DOHH2 (cell line): ENCODE measurements around the gene DKK1.

Experiments used
- H3F3A ChIP-seq: fragments of 200-600 bp; sonication (generic), shearing (Covaris generic); 2 replicates; pipeline ENCODE4 v1.6.0; 2016; ENCODE audit warnings: antibody characterized with exemption, mild to moderate bottlenecking; ENCODE audit not compliant: control insufficient read depth, insufficient read depth
- H3K27ac ChIP-seq: fragments of 200-600 bp; sonication (generic); 2 replicates; pipeline ENCODE4 v1.5.1; 2014; ENCODE audit warnings: low read depth, mild to moderate bottlenecking, low read length, moderate library complexity
- H3K27me3 ChIP-seq: fragments of 200-600 bp; sonication (generic); 2 replicates; pipeline ENCODE4 v1.6.1; 2014; ENCODE audit warnings: mild to moderate bottlenecking, low read length, mixed read lengths; ENCODE audit not compliant: control insufficient read depth
- H3K36me3 ChIP-seq: fragments of 200-600 bp; sonication (generic); 2 replicates; pipeline ENCODE4 v1.6.1; 2014; ENCODE audit warnings: mild to moderate bottlenecking, low read length, moderate library complexity, mixed read lengths; ENCODE audit not compliant: control insufficient read depth
- H3K4me1 ChIP-seq: fragments of 200-600 bp; sonication (generic); 2 replicates; pipeline ENCODE4 v1.6.1; 2014; ENCODE audit warnings: mild to moderate bottlenecking, low read length, mixed read lengths; ENCODE audit not compliant: control insufficient read depth
- H3K4me2 ChIP-seq: fragments of 200-600 bp; sonication (generic); 2 replicates; pipeline ENCODE4 v1.6.0; 2014; ENCODE audit warnings: mild to moderate bottlenecking, low read length, moderate library complexity
- H3K4me3 ChIP-seq: fragments of 200-600 bp; sonication (generic); 2 replicates; pipeline ENCODE4 v1.5.1; 2014; ENCODE audit warnings: mild to moderate bottlenecking, low read length, mixed read lengths
- H3K79me2 ChIP-seq: fragments of 200-600 bp; sonication (generic); 2 replicates; pipeline ENCODE4 v1.6.1; 2014; ENCODE audit warnings: mild to moderate bottlenecking, low read length, mixed read lengths; ENCODE audit not compliant: control insufficient read depth
- H3K9me2 ChIP-seq: fragments of 200-600 bp; sonication (generic); replicated peaks from 2 replicates; pipeline ENCODE4 v1.6.1; 2014; ENCODE audit warnings: mild to moderate bottlenecking, low read length, mixed read lengths; ENCODE audit not compliant: control insufficient read depth
- H3K9me3 ChIP-seq: fragments of 200-600 bp; sonication (generic); 2 replicates; pipeline ENCODE4 v1.6.1; 2014; ENCODE audit warnings: antibody characterized with exemption, low read length, mixed read lengths; ENCODE audit not compliant: control insufficient read depth, insufficient read depth
- H4K20me1 ChIP-seq: fragments of 200-600 bp; sonication (generic); 2 replicates; pipeline ENCODE4 v1.6.0; 2014; ENCODE audit warnings: low read depth, mild to moderate bottlenecking, antibody characterized with exemption, low read length, moderate library complexity; ENCODE audit not compliant: control insufficient read depth, insufficient read depth
- EZH2phosphoT487 ChIP-seq: fragments of 200-600 bp; sonication (generic); IDR thresholded peaks from 2 replicates; pipeline ENCODE4 v1.6.1; 2017; ENCODE audit warnings: borderline replicate concordance, mild to moderate bottlenecking, antibody characterized with exemption, low read length, moderate library complexity, mixed read lengths
- TF ChIP-seq, protein P1 (sequence below): fragments of 200-600 bp; sonication (generic); IDR thresholded peaks from one replicate; pipeline ENCODE4 v1.5.1; 2014; ENCODE audit warnings: antibody characterized with exemption, mild to moderate bottlenecking, low read depth, low read length; ENCODE audit not compliant: poor library complexity, severe bottlenecking

The DKK1 gene

DNA sequence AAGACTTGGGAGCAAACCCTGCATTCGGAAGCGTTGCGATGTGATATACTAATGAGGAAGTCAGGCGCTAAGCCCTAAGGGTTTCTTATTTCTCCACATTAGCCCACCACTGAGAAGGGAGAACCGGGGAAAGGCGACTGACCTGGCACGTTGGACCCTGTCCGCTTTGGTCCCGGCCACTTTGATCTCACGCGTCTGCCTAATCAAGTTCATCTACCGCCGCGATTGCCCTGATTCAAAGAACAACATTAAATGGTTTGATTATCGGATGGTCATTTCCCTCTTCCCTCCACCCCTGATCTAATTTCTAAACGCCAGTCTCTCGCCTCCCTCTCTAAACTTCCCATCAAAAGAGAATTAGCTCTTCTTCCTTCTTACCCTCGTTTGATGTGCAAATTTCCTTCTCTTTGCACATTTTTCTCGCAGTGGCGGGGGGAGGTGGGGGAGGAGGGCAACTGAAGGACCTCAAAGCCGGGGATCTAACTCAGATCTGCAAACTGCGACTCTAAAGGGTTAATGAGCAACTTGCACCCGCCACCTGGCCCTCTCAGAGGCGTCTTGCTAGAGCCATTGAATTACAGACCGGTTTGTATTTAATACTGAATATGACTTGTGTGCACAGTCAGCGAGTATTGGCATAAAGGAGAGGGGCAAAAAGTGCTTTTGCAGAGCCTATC, 687 bp upstream of the DKK1 start:
- Histone ChIP-seq H3K27ac (peak overlapping the region; percentile 7), H3F3A (no peaks in the 10 kb centered on the region), H3K27me3 (peaks cover 6% of the 10 kb centered on the region; the same call in 1 of the 2 replicates), H3K4me2 (peak overlapping the region; percentile 89), H4K20me1 (no peaks in the 10 kb centered on the region), H3K4me1 (peaks cover 49% of the 10 kb centered on the region), H3K79me2 (no peaks in the 10 kb centered on the region), H3K9me3 (no peaks in the 10 kb centered on the region), H3K36me3 (no peaks in the 10 kb centered on the region; the same call in 1 of the 2 replicates), H3K4me3 (peak overlapping the region; percentile 93), H3K9me2 (no peaks in the 10 kb centered on the region)
- TF ChIP-seq, protein P1, sequence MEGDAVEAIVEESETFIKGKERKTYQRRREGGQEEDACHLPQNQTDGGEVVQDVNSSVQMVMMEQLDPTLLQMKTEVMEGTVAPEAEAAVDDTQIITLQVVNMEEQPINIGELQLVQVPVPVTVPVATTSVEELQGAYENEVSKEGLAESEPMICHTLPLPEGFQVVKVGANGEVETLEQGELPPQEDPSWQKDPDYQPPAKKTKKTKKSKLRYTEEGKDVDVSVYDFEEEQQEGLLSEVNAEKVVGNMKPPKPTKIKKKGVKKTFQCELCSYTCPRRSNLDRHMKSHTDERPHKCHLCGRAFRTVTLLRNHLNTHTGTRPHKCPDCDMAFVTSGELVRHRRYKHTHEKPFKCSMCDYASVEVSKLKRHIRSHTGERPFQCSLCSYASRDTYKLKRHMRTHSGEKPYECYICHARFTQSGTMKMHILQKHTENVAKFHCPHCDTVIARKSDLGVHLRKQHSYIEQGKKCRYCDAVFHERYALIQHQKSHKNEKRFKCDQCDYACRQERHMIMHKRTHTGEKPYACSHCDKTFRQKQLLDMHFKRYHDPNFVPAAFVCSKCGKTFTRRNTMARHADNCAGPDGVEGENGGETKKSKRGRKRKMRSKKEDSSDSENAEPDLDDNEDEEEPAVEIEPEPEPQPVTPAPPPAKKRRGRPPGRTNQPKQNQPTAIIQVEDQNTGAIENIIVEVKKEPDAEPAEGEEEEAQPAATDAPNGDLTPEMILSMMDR: no peak
- TF ChIP-seq EZH2phosphoT487: no peak

GRCh38 chr10:52314822-52315552, 906 bp downstream of the DKK1 start:
- Histone ChIP-seq H3K27ac (no peak overlapping the region), H3K4me2 (peak overlapping the region; percentile 89), H3K36me3 (no peaks in the 10 kb centered on the region; the same call in 1 of the 2 replicates), H4K20me1 (no peaks in the 10 kb centered on the region), H3K79me2 (no peaks in the 10 kb centered on the region), H3K9me3 (no peaks in the 10 kb centered on the region), H3K4me1 (peaks cover 42% of the 10 kb centered on the region), H3K27me3 (no peaks in the 10 kb centered on the region; the same call in 1 of the 2 replicates), H3K9me2 (no peaks in the 10 kb centered on the region), H3F3A (no peaks in the 10 kb centered on the region), H3K4me3 (peak overlapping the region; percentile 93)
- TF ChIP-seq, protein P1: no peak
- TF ChIP-seq EZH2phosphoT487: no peak

GRCh38 chr10:52316001-52316400, 1.9 kb downstream of the DKK1 start:
- Histone ChIP-seq H3K27ac (no peak overlapping the region), H3K4me1 (peaks cover 42% of the 10 kb centered on the region), H3K4me3 (peak overlapping the region; percentile 93; the same call in 1 of the 2 replicates)

More at GRCh38 chr10:52316001-52316400, 1.9 kb downstream of the DKK1 start:
- TF ChIP-seq EZH2phosphoT487: no peak
- TF ChIP-seq, protein P1: no peak
- Histone ChIP-seq H3K9me2 (no peaks in the 10 kb centered on the region), H3K27me3 (no peaks in the 10 kb centered on the region; the same call in 1 of the 2 replicates), H4K20me1 (no peaks in the 10 kb centered on the region), H3K9me3 (no peaks in the 10 kb centered on the region), H3K4me2 (peak overlapping the region; percentile 89), H3F3A (no peaks in the 10 kb centered on the region), H3K36me3 (no peaks in the 10 kb centered on the region; the same call in 1 of the 2 replicates), H3K79me2 (no peaks in the 10 kb centered on the region)
